Retina (tissue), 1 donor: ENCODE data around the gene NXPH4.

Source experiments
- DNase-seq: peaks from one replicate; pipeline ENCODE4 v3.0.0-alpha.2; 2016

NXPH4 gene

DNA sequence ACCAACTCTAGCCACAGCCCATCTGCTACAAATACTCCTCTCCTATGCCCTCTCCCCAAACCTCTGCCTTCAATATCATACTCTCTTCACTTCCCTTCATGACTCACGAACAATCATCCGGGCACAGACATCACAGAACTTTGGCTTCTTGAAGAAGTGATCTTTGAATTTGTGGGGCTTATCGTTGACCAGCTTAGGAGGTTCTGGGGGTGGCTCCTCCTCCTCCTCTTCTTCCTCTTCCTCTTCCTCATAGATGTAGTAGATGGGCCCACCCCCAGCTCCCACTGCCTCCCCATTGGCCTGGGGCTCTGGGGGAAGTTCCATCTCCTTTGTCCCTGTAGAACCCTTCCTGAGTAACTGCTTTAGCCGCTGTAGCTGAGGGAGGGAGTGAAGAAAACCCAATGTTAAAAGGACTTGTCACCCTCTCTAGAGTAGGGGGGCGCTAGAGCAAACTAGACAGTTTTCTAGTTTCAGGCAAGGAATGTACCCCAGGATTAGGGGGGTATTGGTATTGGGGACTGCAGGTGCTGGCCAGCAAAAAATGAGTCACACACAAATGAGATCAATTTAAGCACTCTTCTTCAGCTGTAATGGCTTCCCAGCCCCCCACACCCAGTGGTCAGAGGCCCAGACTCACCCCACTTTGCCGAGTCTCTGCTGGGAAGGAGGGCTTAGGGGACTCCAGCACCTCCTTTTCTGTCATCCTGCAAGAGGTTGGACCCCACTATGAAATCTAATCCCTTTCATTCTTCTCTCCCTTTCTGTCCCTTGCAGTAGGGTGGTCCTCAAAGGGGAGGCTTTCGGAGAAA, 32.5 kb downstream of the NXPH4 start:
- DNase-seq, result no peak

DNA sequence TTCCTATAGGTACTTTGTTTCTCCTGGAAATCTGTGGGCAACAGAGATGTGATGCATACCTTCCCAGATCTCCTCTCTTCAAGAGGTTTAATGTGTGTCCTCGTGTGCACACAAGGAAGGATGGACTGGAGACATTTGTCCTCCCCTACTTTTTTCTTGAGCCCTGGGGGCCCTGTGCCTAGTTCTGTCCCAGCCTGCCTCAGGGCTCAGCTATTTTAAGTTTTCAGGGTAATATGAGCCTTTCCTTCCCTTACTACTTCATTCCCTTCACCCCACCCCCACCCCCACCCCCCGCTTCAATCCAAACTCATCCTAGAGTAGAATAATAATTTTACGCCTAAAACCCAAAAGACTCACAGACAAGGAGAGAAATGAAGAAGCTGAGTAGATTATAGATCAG, 33.9 kb downstream of the NXPH4 start:
- no peak for DNase-seq

DNA sequence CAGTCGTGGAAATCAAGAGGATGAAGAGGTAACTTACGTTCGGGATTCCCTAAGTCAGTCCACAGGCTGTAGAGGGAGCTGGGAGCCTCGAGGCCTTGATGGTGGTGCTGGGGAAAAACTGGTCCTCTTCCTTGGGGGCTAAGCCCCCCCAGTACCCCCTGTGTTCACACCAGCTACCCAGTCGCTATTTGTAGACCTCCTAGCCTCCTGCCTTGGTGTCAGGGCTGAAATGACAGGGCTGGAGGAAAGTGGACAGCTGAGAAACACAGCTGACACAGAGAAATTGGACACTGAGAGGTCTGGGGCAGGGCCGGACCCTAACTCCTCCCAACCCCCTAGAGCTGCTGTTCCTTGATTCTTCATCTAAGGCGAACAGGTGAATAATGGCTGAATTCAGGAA, 34.4 kb downstream of the NXPH4 start, which contains the start of gene STAC3:
Gene STAC3, minus strand, starts transcription at position 232 of the 400 bp plus-strand sequence. CDS start 1,551 bp downstream, outside the sequence.
- no peak for DNase-seq

DNA sequence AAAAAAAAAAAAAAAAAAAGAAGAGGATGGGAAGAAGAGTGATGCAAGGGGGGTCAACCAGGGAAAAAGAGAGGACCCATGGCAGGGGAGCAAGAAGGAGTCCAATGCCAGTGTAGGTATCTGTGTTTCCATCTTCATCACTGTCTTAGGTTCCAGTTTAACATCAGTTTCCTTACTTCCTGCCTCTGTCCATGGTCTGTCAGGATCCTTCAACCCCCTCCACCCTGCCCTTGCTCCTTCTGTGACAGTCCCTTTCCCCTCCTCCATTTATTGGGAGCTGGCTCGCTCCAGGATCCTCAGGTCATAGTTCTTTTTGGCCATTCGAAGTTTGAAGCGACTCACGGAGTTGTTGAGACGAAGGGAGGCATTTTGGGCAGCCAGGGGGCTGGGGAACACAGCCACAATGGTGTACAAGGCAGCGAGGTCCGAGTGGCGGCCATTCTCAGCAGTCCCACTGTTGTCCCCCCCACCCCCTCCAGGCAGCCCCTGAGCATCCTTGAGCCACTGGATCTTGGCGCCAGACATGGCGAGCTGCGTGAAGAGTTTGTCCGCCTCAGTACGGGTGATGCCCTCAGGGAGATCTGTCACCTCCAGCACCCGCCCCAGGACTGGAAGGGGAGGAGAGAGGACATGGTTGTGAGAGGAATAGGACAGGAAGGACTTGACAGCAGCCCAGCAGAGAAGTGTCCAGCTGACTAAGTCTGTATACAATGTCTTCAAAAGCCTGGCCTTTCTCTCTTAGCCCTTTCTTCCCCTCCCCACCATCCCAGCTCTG, 38.1 kb downstream of the NXPH4 start:
- DNase-seq, result no peak

DNA sequence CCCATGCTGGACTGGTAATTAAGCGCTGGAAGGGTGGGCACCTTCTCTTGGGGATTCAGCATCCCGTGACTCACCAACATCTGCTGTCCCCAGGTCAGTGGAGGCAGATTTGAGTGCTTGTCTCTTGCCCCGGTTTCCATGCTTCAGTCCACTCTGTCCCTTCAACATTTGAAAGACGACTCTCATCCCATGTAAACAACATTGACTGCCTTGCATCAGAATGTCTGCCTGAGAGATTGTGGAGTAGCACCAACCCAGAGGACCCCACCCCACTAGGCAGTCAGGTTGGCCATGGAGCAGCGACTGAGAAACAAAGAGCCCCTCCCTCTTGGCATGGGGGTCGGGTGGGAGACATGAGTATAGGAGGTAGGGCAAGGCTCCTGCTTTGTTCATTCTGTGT, 39.3 kb downstream of the NXPH4 start:
- DNase-seq, result no peak

DNA sequence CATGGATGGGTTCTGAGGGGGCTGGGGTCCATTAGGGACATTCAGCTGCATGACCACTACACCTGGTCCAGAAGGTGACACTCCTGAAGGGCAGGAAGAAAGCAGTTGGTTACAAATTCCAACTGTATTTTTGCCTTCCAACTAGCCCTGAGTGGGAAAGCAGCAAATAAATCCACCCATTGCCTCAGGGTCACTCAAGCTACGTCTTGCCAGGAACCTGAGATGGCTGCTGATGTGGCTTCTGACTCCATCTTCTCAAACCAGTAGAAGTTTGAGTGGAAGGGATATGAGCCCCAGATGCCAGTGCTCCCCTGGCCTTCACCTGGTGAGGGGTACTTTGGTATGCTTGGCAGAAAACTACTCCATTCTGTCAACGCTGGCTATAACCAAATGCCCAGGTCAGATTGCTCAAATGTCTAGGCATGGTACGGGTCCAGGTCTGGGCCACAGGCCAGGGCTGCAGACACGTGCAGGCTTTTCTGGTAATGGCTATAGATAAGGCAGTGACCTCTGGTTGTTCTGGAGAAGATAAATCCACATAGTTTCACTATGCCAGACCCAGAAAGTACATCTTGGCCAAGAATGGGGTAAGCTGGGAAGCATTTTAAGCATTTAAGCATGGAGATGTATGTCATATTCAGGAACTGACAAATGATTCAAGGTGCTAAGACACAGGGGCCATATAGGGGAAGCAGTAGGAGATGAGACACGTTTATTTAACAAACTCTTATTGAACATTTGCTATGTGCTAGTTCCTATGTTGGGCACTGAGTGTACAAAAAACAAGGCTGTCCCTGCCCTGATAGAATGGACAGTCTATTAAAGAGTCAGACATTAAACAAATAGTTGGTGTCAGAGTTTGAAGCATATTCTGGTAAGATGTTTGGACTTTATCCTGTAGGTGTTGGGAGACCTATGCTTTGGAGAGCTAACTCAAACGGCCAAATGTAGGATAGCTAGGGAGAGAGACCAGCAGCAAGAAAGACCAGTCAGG, 42.7 kb downstream of the NXPH4 start:
- DNase-seq, result no peak

DNA sequence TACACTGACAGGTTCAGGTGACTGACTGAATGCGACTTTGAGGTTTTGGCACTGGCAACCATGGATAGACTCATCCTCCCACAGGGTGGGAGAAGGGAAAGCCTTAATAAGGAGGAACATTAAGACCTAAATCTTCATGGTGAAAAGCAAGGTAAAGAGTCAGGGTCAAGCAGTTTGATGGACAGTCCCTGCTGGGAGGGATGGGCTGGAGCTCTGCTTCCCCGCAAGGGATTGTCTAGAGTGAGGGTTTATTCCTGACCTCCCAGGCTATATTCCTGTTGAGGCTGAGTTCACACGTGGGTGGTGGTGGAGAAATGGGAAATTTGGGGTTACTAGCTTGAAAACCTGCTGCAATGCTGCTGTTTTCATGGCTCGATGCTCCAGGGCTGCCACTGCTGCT, 43.8 kb downstream of the NXPH4 start:
- no peak for DNase-seq

DNA sequence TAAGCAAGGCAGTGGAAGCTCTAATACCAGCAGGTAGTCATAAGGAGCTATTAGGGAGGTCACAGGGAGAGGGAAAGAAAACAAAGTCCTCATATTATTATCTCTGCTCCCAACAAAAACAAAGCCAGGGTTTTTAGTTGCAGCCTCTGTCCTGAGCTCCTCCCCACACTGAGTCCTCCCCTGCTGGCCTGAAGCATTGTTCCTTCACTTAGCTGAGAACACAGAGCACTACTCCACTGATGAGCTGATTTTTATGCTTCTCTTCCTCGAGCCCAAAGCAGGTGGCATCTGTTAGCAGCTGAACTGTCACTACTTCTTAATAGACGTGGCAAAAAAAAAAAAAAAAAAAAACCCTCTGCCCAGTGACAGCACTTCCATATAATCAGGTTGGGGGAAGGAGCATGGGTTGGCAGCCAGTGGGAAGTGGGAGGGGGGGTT, 44.9 kb downstream of the NXPH4 start:
- DNase-seq, result peak; percentile 56

DNA sequence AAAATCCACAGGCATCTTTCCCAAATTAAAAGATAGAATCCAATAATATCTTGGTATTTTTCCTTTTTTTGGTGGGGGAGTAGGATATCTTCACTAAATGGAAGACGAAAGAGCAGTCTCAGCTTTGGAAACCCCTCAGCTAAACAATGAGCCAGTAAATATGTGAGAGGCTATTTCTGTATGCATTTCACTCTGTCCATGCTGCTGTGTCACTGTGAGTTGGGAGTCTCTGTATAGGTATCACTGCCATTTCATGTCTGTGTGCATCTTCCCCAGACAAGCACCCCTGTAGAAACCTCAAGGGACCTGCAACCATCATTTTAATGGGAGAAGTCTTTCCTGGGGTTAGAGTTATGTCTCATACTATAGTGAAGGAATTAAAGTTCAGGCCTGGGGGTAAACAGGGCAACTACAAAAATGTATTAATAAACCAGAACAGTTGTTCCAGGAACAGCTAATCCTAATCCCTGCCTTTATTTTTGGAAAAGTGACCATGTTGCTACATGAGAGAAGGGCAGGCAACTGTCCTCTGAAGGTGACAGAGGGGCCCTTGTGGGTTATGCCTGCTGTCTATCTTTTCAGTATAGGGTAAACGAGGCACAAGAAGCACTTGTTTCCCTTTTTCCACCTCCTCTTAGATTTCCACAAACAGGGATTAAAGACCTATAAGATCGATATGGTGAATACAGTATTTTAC, 45.7 kb downstream of the NXPH4 start:
- no peak for DNase-seq

DNA sequence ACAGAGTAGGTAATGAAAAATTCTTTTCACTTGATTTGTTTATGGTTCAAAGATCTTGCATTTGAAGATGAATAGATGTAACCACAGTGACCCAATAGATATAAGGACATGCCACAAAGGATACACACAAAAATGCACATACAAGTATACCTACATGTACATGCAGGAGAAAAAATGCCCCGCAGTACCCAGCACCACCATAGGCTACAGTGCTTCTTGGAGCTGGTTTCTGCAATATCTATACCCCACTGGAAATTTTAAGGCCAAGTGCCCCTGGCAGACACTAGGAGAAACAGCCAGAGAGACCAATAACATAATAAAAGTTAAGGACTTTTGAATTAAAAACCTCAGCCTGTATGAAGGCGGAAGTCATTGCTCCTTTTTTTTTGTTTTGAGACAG, 46.5 kb downstream of the NXPH4 start:
- DNase-seq, result no peak

DNA sequence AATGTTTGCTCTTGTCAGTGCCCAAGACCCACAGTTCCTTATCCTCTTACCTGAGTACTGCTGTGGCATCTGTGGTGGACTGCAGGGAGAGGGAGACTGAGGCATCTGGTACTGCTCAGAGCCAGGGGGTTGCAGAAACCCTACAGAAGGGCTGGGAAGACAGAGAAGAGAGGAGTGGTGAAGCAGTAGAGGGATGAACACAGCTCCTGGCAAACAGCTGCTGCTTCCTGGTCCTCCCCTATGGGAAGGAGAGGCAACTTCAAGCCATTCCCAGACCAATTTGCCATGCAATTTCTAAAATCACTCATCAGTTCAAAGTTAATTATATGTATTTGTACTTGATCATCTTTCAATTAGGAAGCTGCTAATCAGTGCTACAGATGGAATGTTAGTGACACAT, 50.1 kb downstream of the NXPH4 start:
- no peak for DNase-seq

DNA sequence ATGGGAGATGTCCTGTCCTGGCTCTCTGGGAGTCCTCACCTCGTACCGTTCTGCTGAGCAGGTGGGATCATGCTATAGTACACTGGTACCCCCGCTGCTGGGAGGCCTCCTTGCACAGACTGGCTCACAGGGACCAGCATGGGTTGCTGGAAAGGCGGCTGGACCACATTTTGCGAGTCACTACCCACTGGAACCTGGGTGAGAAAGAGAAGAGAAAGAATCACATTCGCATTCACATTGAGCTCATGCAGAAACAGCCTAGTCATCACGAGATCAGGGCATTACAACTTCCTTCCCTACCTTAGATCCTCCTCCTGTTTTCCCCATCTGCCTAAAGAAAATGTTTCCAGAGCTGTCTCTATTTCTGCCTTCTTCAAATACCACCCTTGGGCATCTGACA, 51.7 kb downstream of the NXPH4 start:
- DNase-seq, result no peak

DNA sequence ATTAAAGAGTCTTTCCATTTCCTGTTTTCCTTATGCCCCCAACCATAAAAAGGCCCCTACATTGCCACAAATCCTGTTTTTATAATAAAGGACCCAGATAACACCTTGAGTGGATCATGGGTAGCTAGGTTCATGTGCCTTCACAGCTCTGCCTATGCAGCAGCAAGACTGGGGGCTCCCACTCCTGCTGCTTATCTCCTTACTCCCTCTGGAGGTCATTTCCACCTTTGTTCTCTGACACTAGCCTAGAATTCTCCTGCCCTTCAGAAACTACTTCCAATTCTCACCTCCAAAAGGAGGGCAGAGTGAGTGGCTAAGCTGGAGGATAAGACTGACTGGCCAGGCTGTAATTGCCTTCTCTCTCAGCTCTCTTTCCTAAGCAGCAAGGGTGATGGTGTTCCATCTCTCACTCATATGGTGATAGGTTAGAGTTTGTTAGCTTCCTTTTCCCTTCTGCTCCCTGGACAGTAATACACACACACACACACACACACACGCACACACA, 54.4 kb downstream of the NXPH4 start:
- no peak for DNase-seq

DNA sequence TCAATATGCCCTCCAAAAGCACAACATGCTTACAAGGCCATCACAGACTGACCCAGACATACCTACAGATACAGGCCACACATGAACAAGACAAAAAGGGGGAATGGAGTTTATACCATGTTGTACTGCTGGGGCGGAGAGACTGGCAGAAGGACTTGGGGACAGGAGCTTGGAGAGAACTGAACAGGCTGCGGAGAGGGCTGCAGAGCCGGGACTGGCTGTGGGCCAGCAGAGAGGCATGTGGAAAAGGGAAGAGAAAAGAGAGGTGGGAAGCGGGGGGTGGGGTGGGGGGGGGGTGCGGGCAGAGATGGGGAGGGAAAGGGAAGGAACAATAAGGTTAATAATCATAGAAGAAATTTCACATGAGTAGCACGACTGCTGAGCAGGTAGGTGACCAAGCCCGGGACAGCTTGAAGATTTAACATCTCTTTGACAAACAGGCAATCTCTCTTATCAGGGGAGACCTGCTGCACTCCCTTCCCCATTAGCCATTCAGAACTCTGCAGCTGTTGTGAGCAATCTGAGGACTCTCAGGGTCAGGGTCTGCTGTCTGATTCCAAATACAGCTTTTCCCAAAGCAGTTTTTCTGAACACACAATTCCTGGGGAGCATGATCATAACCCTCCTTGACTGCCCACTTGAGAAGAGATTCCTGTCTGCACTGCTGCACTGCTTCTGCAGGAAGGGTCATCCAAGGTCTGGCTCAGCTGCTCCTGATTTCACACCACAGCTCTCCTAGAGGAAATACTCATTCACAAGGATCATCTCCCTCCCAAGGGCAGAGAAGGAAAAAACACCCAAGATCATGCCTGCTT, 56.0 kb downstream of the NXPH4 start:
- no peak for DNase-seq

DNA sequence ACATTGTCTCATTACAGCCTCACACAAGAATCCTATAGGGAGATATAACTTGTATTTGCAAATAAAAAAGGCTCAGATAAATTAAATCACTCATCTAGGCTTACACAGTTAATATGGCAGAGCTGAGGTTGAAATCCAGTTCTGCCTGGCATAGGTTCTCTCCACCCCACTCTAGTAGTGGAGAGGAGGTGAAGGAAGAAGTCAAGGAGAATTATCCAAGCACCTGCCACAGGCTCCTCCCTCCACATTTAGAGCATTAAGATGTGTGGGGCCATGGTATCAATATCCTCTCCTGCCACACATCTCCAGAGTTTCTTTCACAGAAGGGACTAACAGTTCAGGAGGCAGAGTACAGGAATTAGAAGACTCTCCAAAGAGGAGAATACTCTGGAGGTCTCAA, 56.9 kb downstream of the NXPH4 start:
- DNase-seq, result no peak
